HG03520 (cell line): ENCODE measurements around the gene CNOT6L.

Experiments
- ATAC-seq: cut with Tn5 transposase; IDR thresholded peaks from one replicate; pipeline ENCODE4 v1.9.1; 2021; ENCODE audit warnings: mild to moderate bottlenecking, moderate library complexity; ENCODE audit not compliant: unreplicated experiment

Gene CNOT6L

GRCh38 chr4:77820649-77821561 lies 1.7 kb upstream of the CNOT6L start:
- no peak for ATAC-seq

- peak; percentile 69 for ATAC-seq
Measured at GRCh38 chr4:77819843-77820648, 878 bp upstream of the CNOT6L start.

GRCh38 chr4:77819404-77819842 lies 255 bp upstream of the CNOT6L start:
- ATAC-seq, result peak; percentile 16

- no peak for ATAC-seq
Measured at GRCh38 chr4:77818073-77818601, 1.0 kb downstream of the CNOT6L start.

- no peak for ATAC-seq
Measured at GRCh38 chr4:77817304-77818072, 1.7 kb downstream of the CNOT6L start.

GRCh38 chr4:77816546-77816945 lies 2.6 kb downstream of the CNOT6L start:
- ATAC-seq, result no peak

GRCh38 chr4:77815636-77816035 lies 3.5 kb downstream of the CNOT6L start:
- no peak for ATAC-seq

- ATAC-seq, result no peak
Measured at GRCh38 chr4:77805840-77806239, 13.3 kb downstream of the CNOT6L start.

GRCh38 chr4:77804471-77804870 lies 14.7 kb downstream of the CNOT6L start:
- ATAC-seq, result no peak

- ATAC-seq, result no peak
Measured at GRCh38 chr4:77802402-77802801, 16.8 kb downstream of the CNOT6L start.

GRCh38 chr4:77801260-77801608 lies 17.9 kb downstream of the CNOT6L start:
- ATAC-seq, result no peak

- ATAC-seq, result no peak
Measured at GRCh38 chr4:77800483-77801259, 18.5 kb downstream of the CNOT6L start.

- ATAC-seq, result no peak
Measured at GRCh38 chr4:77800077-77800476, 19.1 kb downstream of the CNOT6L start.

GRCh38 chr4:77798385-77798784 lies 20.8 kb downstream of the CNOT6L start:
- no peak for ATAC-seq

GRCh38 chr4:77797239-77797638 lies 21.9 kb downstream of the CNOT6L start:
- ATAC-seq, result no peak

- ATAC-seq, result no peak
Measured at GRCh38 chr4:77795326-77795725, 23.8 kb downstream of the CNOT6L start.

- ATAC-seq, result no peak
Measured at GRCh38 chr4:77790146-77790545, 29.0 kb downstream of the CNOT6L start.

GRCh38 chr4:77788990-77789389 lies 30.2 kb downstream of the CNOT6L start:
- no peak for ATAC-seq

GRCh38 chr4:77787969-77788368 lies 31.2 kb downstream of the CNOT6L start:
- no peak for ATAC-seq

GRCh38 chr4:77785669-77786068 lies 33.5 kb downstream of the CNOT6L start:
- no peak for ATAC-seq
